OCI-LY1 (cell line): ENCODE measurements around the gene VSTM4.

Experiments used
- H2AFZ ChIP-seq: fragments of 200-600 bp; sonication (generic), shearing (Covaris generic); 2 replicates; pipeline ENCODE4 v1.6.0; 2014; ENCODE audit warnings: antibody characterized with exemption, mild to moderate bottlenecking, low read length
- H3F3A ChIP-seq: fragments of 200-600 bp; sonication (generic), shearing (Covaris generic); 2 replicates; pipeline ENCODE4 v1.6.0; 2014; ENCODE audit warnings: mild to moderate bottlenecking, antibody characterized with exemption, low read length, moderate library complexity; ENCODE audit not compliant: insufficient read depth
- H3K27ac ChIP-seq: fragments of 200-600 bp; sonication (generic); 2 replicates; pipeline ENCODE4 v1.5.1; 2014; ENCODE audit warnings: low read length, mixed run types, mild to moderate bottlenecking, low read depth; ENCODE audit not compliant: poor library complexity, severe bottlenecking
- H3K27me3 ChIP-seq: fragments of 200-600 bp; sonication (generic); 2 replicates; pipeline ENCODE4 v1.6.0; 2014; ENCODE audit warnings: antibody characterized with exemption, mild to moderate bottlenecking, low read length, moderate library complexity; ENCODE audit not compliant: insufficient read depth
- H3K36me3 ChIP-seq: fragments of 200-600 bp; sonication (generic); 2 replicates; pipeline ENCODE4 v1.6.1; 2014; ENCODE audit warnings: mild to moderate bottlenecking, antibody characterized with exemption, low read length, moderate library complexity, mixed read lengths; ENCODE audit not compliant: insufficient read depth
- H3K4me1 ChIP-seq: fragments of 200-600 bp; sonication (generic); 2 replicates; pipeline ENCODE4 v1.5.1; 2014; ENCODE audit warnings: mild to moderate bottlenecking, low read length, moderate library complexity; ENCODE audit not compliant: insufficient read depth, severe bottlenecking
- H3K4me2 ChIP-seq: fragments of 200-600 bp; sonication (generic), shearing (Covaris generic); 2 replicates; pipeline ENCODE4 v1.6.1; 2014; ENCODE audit warnings: low read length
- H3K4me3 ChIP-seq: fragments of 200-600 bp; sonication (generic); 2 replicates; pipeline ENCODE4 v1.5.1; 2014; ENCODE audit warnings: low read length, low read depth, mild to moderate bottlenecking, mixed read lengths; ENCODE audit not compliant: poor library complexity, severe bottlenecking
- H3K79me2 ChIP-seq: fragments of 200-600 bp; shearing (Covaris generic); 2 replicates; pipeline ENCODE4 v1.6.1; 2016; ENCODE audit warnings: mixed run types, low read length, mixed read lengths; ENCODE audit not compliant: insufficient read depth
- H3K9ac ChIP-seq: fragments of 200-600 bp; sonication (generic), shearing (Covaris generic); 2 replicates; pipeline ENCODE4 v1.6.1; 2014; ENCODE audit warnings: mild to moderate bottlenecking, low read length, mixed read lengths
- H3K9me2 ChIP-seq: fragments of 200-600 bp; sonication (generic), shearing (Covaris generic); 2 replicates; pipeline ENCODE4 v1.6.1; 2014; ENCODE audit warnings: low read depth, mild to moderate bottlenecking, low read length, mixed read lengths
- H3K9me3 ChIP-seq: fragments of 200-600 bp; shearing (Covaris generic); 2 replicates; pipeline ENCODE4 v1.6.1; 2014; ENCODE audit warnings: low read length, mixed read lengths
- H4K20me1 ChIP-seq: fragments of 200-600 bp; sonication (generic), shearing (Covaris generic); 2 replicates; pipeline ENCODE4 v1.6.0; 2016; ENCODE audit warnings: mild to moderate bottlenecking, low read length; ENCODE audit not compliant: insufficient read depth
- EZH2 ChIP-seq: fragments of 200-600 bp; sonication (generic), shearing (Covaris generic); IDR thresholded peaks from 2 replicates; pipeline ENCODE4 v1.8.0; 2017; ENCODE audit warnings: borderline replicate concordance, mixed run types, mild to moderate bottlenecking, antibody characterized with exemption, low read length, moderate library complexity, mixed read lengths
- TF ChIP-seq, protein P1 (sequence below): fragments of 200-600 bp; sonication (generic), shearing (Covaris generic); IDR thresholded peaks from 2 replicates; pipeline ENCODE4 v1.5.1; 2017; ENCODE audit warnings: mild to moderate bottlenecking, antibody characterized with exemption, low read length, moderate library complexity, mixed read lengths

VSTM4 gene

DNA sequence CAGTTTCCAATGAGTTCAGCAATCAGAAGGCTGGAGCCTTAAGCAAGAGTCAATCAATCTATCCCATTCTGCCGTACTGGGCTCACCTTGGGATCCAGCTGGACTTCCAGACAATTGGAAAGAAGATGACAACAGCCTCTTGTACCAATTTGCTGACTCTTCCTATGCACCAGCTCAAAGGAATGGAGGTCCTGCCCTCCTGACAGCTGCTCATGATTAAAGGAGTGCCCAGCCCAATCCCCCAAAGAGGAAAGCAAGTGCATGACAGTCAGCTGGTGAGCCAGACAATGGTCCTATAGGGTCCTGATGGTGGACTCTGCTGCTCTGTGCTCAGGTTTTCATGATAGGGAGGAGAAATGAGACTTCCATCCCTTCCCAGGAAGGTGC lies 25.1 kb downstream of the VSTM4 start:
- Histone ChIP-seq H3K4me3 (no peak overlapping the region), H3K36me3 (no peaks in the 10 kb centered on the region), H4K20me1 (no peaks in the 10 kb centered on the region), H3K79me2 (no peaks in the 10 kb centered on the region), H3F3A (no peaks in the 10 kb centered on the region), H3K4me1 (no peaks in the 10 kb centered on the region), H2AFZ (no peak overlapping the region), H3K9me3 (peaks cover 3% of the 10 kb centered on the region; the same call in 1 of the 2 replicates), H3K9ac (no peak overlapping the region), H3K9me2 (no peaks in the 10 kb centered on the region), H3K4me2 (no peak overlapping the region), H3K27me3 (no peaks in the 10 kb centered on the region; the same call in 1 of the 2 replicates), H3K27ac (no peak overlapping the region)
- no peak for TF ChIP-seq EZH2
- TF ChIP-seq, protein P1, sequence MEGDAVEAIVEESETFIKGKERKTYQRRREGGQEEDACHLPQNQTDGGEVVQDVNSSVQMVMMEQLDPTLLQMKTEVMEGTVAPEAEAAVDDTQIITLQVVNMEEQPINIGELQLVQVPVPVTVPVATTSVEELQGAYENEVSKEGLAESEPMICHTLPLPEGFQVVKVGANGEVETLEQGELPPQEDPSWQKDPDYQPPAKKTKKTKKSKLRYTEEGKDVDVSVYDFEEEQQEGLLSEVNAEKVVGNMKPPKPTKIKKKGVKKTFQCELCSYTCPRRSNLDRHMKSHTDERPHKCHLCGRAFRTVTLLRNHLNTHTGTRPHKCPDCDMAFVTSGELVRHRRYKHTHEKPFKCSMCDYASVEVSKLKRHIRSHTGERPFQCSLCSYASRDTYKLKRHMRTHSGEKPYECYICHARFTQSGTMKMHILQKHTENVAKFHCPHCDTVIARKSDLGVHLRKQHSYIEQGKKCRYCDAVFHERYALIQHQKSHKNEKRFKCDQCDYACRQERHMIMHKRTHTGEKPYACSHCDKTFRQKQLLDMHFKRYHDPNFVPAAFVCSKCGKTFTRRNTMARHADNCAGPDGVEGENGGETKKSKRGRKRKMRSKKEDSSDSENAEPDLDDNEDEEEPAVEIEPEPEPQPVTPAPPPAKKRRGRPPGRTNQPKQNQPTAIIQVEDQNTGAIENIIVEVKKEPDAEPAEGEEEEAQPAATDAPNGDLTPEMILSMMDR, result no peak

DNA sequence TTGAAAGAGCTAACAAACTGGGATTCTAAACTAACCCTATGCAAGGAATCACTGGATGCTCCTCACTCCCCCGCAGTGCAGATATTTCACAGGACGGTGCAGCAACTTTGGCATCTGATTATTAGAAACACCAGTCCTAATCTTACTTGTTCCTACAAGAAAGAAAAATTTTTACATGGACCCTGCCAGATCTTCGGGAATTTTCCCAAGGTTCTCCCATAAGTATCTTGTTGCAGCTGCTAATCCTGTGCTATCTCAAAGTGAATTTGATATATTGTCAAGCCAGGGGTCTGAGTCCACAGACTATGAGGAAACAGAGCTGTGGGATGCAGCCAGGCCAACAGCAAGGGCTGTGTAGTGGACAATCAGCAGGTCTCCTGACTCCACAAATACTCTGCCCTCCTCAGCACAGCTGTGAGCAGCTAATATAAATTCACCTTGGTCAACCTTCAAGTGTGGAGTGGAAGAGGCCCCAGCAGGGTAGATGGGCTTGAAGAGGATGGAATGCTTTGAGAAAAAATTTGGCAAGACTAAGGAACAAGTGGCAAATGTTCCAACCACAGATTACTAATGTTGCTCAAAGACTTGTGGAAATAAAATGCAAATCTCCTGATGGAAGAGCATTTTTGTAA lies 25.6 kb downstream of the VSTM4 start:
- Histone ChIP-seq H3K9me3 (peaks cover 3% of the 10 kb centered on the region; the same call in 1 of the 2 replicates), H3K4me1 (no peaks in the 10 kb centered on the region), H4K20me1 (no peaks in the 10 kb centered on the region), H2AFZ (no peak overlapping the region), H3K27me3 (no peaks in the 10 kb centered on the region; the same call in 1 of the 2 replicates), H3K36me3 (no peaks in the 10 kb centered on the region), H3K4me3 (no peak overlapping the region), H3K79me2 (no peaks in the 10 kb centered on the region), H3K4me2 (no peak overlapping the region), H3K9ac (no peak overlapping the region), H3F3A (no peaks in the 10 kb centered on the region), H3K9me2 (no peaks in the 10 kb centered on the region), H3K27ac (no peak overlapping the region)
- no peak for TF ChIP-seq EZH2
- TF ChIP-seq, protein P1, result no peak

DNA sequence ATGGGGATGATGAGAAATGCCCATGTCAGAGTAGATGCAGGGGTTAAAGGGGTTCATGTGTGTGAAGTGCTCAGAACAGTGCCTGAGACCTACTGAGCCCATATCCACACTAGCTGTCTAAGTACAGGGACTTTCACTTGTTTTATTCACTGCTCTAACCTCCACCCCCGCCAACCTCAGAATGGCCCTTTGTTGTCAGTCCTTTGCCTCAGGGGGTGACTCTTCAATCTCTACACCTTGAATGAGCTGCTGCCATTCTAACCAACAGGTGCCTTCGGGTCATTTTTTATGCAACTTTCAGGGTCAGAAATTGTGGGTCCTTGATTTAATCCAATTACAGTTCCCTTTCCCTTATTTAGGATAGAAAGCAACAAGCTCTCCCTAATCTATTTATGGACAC lies 26.2 kb downstream of the VSTM4 start:
- no peak for TF ChIP-seq EZH2
- TF ChIP-seq, protein P1, result no peak
- Histone ChIP-seq H3K9ac (no peak overlapping the region), H3K27ac (no peak overlapping the region), H3K4me3 (no peak overlapping the region), H3K4me2 (no peak overlapping the region), H3K4me1 (no peaks in the 10 kb centered on the region), H3K27me3 (no peaks in the 10 kb centered on the region; the same call in 1 of the 2 replicates), H3K79me2 (no peaks in the 10 kb centered on the region), H3F3A (no peaks in the 10 kb centered on the region), H3K9me3 (peaks cover 3% of the 10 kb centered on the region; the same call in 1 of the 2 replicates), H2AFZ (no peak overlapping the region), H4K20me1 (no peaks in the 10 kb centered on the region), H3K36me3 (no peaks in the 10 kb centered on the region), H3K9me2 (no peaks in the 10 kb centered on the region)
